Endothelial cell of umbilical vein (primary cell): Measurements from ENCODE around the gene PROX1. TPM values are rescaled to one million over a fixed set of nuclear protein-coding genes. Genes with fewer than 3 reads are reported as not detected.

ENCODE experiments used
- BruUV-seq: library from RNA; stranded (reverse); fragments of 400-500 nt; replicated peaks from 2 replicates; lab custom pipeline; 2021; lab: Mats Ljungman, UMichigan
- CTCF ChIA-PET: fragments of 300-600, 350-600 bp; sonication (Branson Sonifier 250); formaldehyde crosslinking; loops from one replicate; lab custom pipeline; 2021; ENCODE audit warnings: antibody characterized with exemption, inconsistent platforms; lab: Charles Lee
- POLR2A ChIA-PET: fragments of 300-600, 350-600 bp; sonication (Branson Sonifier 250); formaldehyde crosslinking; loops from one replicate; lab custom pipeline; 2021; ENCODE audit warnings: antibody characterized with exemption, inconsistent platforms; lab: Charles Lee
- DNase-seq: peaks from one replicate; pipeline ENCODE4 v3.0.0-alpha.2; 2011; ENCODE audit warnings: low read depth, low spot score
- FAIRE-seq: peaks from 2 replicates; lab custom pipeline; 2011; peaks lifted over from hg19 to GRCh38; lab: Jason Lieb, UNC
- H2AFZ ChIP-seq: 2 replicates; pipeline ENCODE4 v1.6.0; 2012; ENCODE audit warnings: low read depth, low read length, control low read depth, inconsistent platforms
- H3K27ac ChIP-seq: 2 replicates; pipeline ENCODE4 v1.5.1; 2011; ENCODE audit warnings: low read depth, mild to moderate bottlenecking, control low read depth, low read length, moderate library complexity; ENCODE audit not compliant: insufficient read depth
- H3K27me3 ChIP-seq, 2 experiments: 2 replicates each; pipeline versions ENCODE4 v1.6.0 to v1.6.1; 2011; ENCODE audit warnings: low read length in 2 of 2, mixed read lengths in 1 of 2; ENCODE audit not compliant: control insufficient read depth in 2 of 2, insufficient read depth in 2 of 2
- H3K36me3 ChIP-seq, 2 experiments: 2 replicates in 1 of 2; 3 replicates in 1 of 2; pipeline ENCODE4 v1.5.1; 2011; ENCODE audit warnings: low read length in 2 of 2, mild to moderate bottlenecking in 1 of 2, moderate library complexity in 1 of 2; ENCODE audit not compliant: control insufficient read depth in 2 of 2, insufficient read depth in 2 of 2; ENCODE audit errors: extremely low read depth in 1 of 2
- H3K4me1 ChIP-seq: 3 replicates; pipeline ENCODE4 v1.5.1; 2011; ENCODE audit warnings: mild to moderate bottlenecking, low read length; ENCODE audit not compliant: control insufficient read depth, insufficient read depth; ENCODE audit errors: extremely low read depth
- H3K4me2 ChIP-seq: 2 replicates; pipeline ENCODE4 v1.6.1; 2011; ENCODE audit warnings: low read length, control low read depth, mixed read lengths; ENCODE audit not compliant: insufficient read depth
- H3K4me3 ChIP-seq, 3 experiments: fragments of 200-600 bp in 1 of 3; sonication (generic), shearing (Covaris generic) in 1 of 3; replicated peaks in 1 of 3; 2 replicates each; pipeline ENCODE4 v1.5.1; 2011 to 2016; ENCODE audit warnings: control low read depth in 3 of 3, low read length in 3 of 3, mild to moderate bottlenecking in 2 of 3, inconsistent platforms in 1 of 3, low read depth in 1 of 3, moderate library complexity in 1 of 3; ENCODE audit not compliant: insufficient read depth in 1 of 3
- H3K79me2 ChIP-seq: 2 replicates; pipeline ENCODE4 v1.6.0; 2012; ENCODE audit warnings: low read length, inconsistent platforms; ENCODE audit not compliant: control insufficient read depth, insufficient read depth
- H3K9ac ChIP-seq: replicated peaks from 2 replicates; pipeline ENCODE3; 2011; ENCODE audit warnings: low read length, control low read depth; ENCODE audit not compliant: insufficient read depth; ENCODE audit errors: extremely low read depth
- H3K9me1 ChIP-seq: replicated peaks from 3 replicates; pipeline ENCODE4 v1.6.0; 2011; ENCODE audit warnings: mild to moderate bottlenecking, low read length; ENCODE audit not compliant: control insufficient read depth, insufficient read depth; ENCODE audit errors: extremely low read depth
- H3K9me3 ChIP-seq: replicated peaks from 2 replicates; pipeline ENCODE4 v1.5.1; 2012; ENCODE audit warnings: low read length, inconsistent platforms; ENCODE audit not compliant: control insufficient read depth, insufficient read depth
- H4K20me1 ChIP-seq: replicated peaks from 2 replicates; pipeline ENCODE3; 2011; ENCODE audit warnings: mild to moderate bottlenecking, low read length; ENCODE audit not compliant: control insufficient read depth, insufficient read depth; ENCODE audit errors: extremely low read depth
- CTCF ChIP-seq, 2 donors: IDR thresholded peaks; 1 replicate in 1 of 2; 2 replicates in 1 of 2; pipeline ENCODE4 v1.5.1; 2011; ENCODE audit warnings: low read length in 2 of 2, mild to moderate bottlenecking in 2 of 2, moderate library complexity in 2 of 2, control low read depth in 1 of 2, inconsistent platforms in 1 of 2, low read depth in 1 of 2; ENCODE audit not compliant: insufficient read depth in 1 of 2; ENCODE audit errors: extremely low read depth in 1 of 2
- EZH2 ChIP-seq: IDR thresholded peaks from 2 replicates; pipeline ENCODE4 v1.6.1; 2012; ENCODE audit warnings: borderline replicate concordance, low read depth, mild to moderate bottlenecking, moderate library complexity, low read length, inconsistent platforms; ENCODE audit not compliant: severe bottlenecking
- FOS ChIP-seq: IDR thresholded peaks from 2 replicates; pipeline ENCODE4 v1.6.1; 2011; ENCODE audit warnings: mild to moderate bottlenecking, low read length, moderate library complexity, borderline replicate concordance; ENCODE audit not compliant: insufficient read depth
- GATA2 ChIP-seq: IDR thresholded peaks from 2 replicates; pipeline ENCODE4 v1.7.0; 2011; ENCODE audit warnings: low read depth, mild to moderate bottlenecking, moderate library complexity, mixed read lengths, low read length; ENCODE audit not compliant: insufficient read length, insufficient read depth
- JUN ChIP-seq: IDR thresholded peaks from 2 replicates; pipeline ENCODE4 v1.6.1; 2011; ENCODE audit warnings: borderline replicate concordance, low read depth; ENCODE audit not compliant: insufficient read length, insufficient read depth
- MAX ChIP-seq: IDR thresholded peaks from 2 replicates; pipeline ENCODE4 v1.6.1; 2011; ENCODE audit not compliant: insufficient read depth, insufficient read length
- MYC ChIP-seq: IDR thresholded peaks from one replicate; pipeline ENCODE4 v1.6.1; 2011; ENCODE audit warnings: mild to moderate bottlenecking, low read depth, low read length
- POLR2A ChIP-seq: IDR thresholded peaks from 2 replicates; pipeline ENCODE4 v1.6.1; 2012; ENCODE audit warnings: low read depth, mild to moderate bottlenecking, control low read depth, low read length
- dilution Hi-C: fragments of 300-500 bp; cut with MboI; formaldehyde crosslinking; loops from one replicate; pipeline ENCODE4 v1.15.0; 2019; ENCODE audit warnings: low sequenced_read_pairs; ENCODE audit not compliant: extremely low pct_ligation_motif_present
- intact Hi-C: fragments of 100-400 bp; cut with micrococcal nuclease; formaldehyde crosslinking; loops from one replicate; pipeline ENCODE4 v1.10.0; 2022
- polyA plus RNA-seq, 4 experiments: library from polyadenylated mRNA; depleted of rRNA in 3 of 4; stranded (reverse) in 3 of 4; unstranded in 1 of 4; fragments of >200 nt; gene quantifications; 2 replicates each; pipeline versions ENCODE4 v1.2.1 to v1.2.3, GENCODE V29; 2011 to 2012; ENCODE audit warnings: missing spikeins in 1 of 4
- total RNA-seq: library from RNA; stranded (reverse); gene quantifications from 2 replicates; pipeline ENCODE4 v1.2.3, GENCODE V29; 2021

PROX1 gene
- total and polyA plus RNA-seq, 2 donors (not counting 3 experiments of a cell fraction or from before 2014, with no cell fraction given) = 2.2 to 4.0 TPM

GRCh38 chr1:214051786-214052185 lies 64.0 kb downstream of the PROX1 start:
- TF ChIP-seq GATA2 = no peak
- no peak for TF ChIP-seq MYC
- TF ChIP-seq CTCF (IDR thresholded peaks at IDR 0.05; ENCODE audit: extremely low read depth in 1 of 2, insufficient read depth in 1 of 2, low read depth in 1 of 2, low read length in 2 of 2) = no peak
- no peak for TF ChIP-seq FOS
- TF ChIP-seq JUN = no peak
- no peak for TF ChIP-seq POLR2A
- no peak for TF ChIP-seq EZH2
- TF ChIP-seq MAX = no peak

More at GRCh38 chr1:214051786-214052185, 64.0 kb downstream of the PROX1 start:
- H3K79me2 ChIP-seq = no peaks in the 10 kb centered on the region
- BruUV-seq = no TSS peak
- POLR2A ChIA-PET = no interaction called here
- no peak overlapping the region for H3K27ac ChIP-seq
- H3K4me2 ChIP-seq = no peak overlapping the region
- no peaks in the 10 kb centered on the region for H3K9me3 ChIP-seq
- intact Hi-C loops (no loop called here), dilution Hi-C loops (no loop called here)
- H3K27me3 ChIP-seq = no peaks in the 10 kb centered on the region
- no peak for FAIRE-seq
- no peaks in the 10 kb centered on the region for H4K20me1 ChIP-seq
- CTCF ChIA-PET = no interaction called here
- no peak overlapping the region for H3K9ac ChIP-seq
- no peak for DNase-seq
- H3K4me1 ChIP-seq = no peaks in the 10 kb centered on the region
- no peak overlapping the region for H2AFZ ChIP-seq
- H3K36me3 ChIP-seq = no peaks in the 10 kb centered on the region
- H3K4me3 ChIP-seq = no peak overlapping the region
- H3K9me1 ChIP-seq = no peaks in the 10 kb centered on the region
